GM04504 (cell line): ENCODE data around the gene ANKRD13C.

ENCODE experiments used
- DNase-seq: peaks from one replicate; pipeline ENCODE4 v3.0.0-alpha.2; 2012; ENCODE audit warnings: low read depth

Gene ANKRD13C

GRCh38 chr1:70220015-70220414, 134.5 kb downstream of the ANKRD13C start:
- no peak for DNase-seq

- DNase-seq, result no peak
Observed at GRCh38 chr1:70211541-70211940, 143.0 kb downstream of the ANKRD13C start.

- DNase-seq, result no peak
Observed at GRCh38 chr1:70210820-70211219, 143.7 kb downstream of the ANKRD13C start.
